Measurements from ENCODE around the gene DSG2.

Gene DSG2

DNA sequence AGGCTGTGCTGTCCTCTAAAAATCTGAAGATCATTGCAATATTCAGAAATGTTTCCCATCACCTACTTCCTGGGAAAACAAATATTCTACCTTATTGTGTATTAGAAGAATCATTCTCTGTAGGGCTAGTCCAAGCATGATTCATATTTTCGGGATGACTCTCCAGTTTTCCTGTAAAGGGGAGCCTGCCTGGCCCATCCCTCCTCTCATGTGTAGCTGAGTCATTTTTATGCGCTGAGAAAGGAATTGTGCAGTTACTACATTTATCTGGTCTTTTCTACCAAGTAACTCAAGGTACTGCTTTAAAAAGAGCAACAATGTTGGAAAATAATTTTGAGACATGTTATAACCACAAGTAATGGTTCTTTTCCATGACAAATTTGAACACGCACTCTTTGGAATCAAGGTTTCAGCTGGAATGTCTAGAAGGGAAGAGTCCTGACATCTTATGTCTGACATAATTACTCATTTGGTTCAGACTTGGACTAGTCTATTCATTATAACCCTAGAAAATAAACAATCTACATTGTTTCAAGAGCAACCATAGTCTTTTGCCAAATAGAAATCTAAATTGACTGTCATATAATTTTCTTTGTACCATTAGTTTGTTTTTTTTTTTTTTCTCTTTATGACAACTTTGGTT lies 43.8 kb upstream of the DSG2 start:
- no peak overlapping the region for H2AFZ ChIP-seq (ENCODE audit: low read length)
- H3K9ac ChIP-seq (ENCODE audit: low read length) = no peak overlapping the region

DNA sequence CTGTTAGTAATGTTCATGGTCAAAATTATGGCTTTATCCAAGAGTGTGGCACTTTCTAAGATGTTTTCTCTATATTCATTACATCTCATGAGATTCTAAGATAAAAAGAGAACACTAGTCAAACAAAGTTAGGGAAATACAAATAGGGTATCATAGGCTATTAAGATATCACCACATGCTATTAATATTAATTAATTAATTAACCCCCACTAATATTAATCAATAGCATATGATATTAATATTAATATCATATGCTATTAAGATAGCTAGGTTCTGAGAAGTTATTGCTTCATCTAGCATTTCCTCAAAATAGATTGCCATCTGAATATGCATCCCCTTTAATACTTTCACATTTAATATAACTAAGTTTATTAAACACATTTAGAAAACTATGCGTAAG lies 28.3 kb upstream of the DSG2 start:
- H3K9me3 ChIP-seq (ENCODE audit: low read length) = no peaks in the 10 kb centered on the region
- no peak overlapping the region for H3K27ac ChIP-seq (ENCODE audit: low read depth, low read length, poor library complexity, severe bottlenecking)
- H3K4me3 ChIP-seq (ENCODE audit: low read depth, low read length, poor library complexity, severe bottlenecking) = no peak overlapping the region
- H4K20me1 ChIP-seq (ENCODE audit: insufficient read depth, low read length) = no peaks in the 10 kb centered on the region
- no peaks in the 10 kb centered on the region for H3K36me3 ChIP-seq (ENCODE audit: insufficient read depth, low read length)
- H3K4me1 ChIP-seq (ENCODE audit: insufficient read depth, low read length, severe bottlenecking) = no peaks in the 10 kb centered on the region
- no peak overlapping the region for H3K9ac ChIP-seq (ENCODE audit: low read length)
- no peak overlapping the region for H2AFZ ChIP-seq (ENCODE audit: low read length)
- H3K9me2 ChIP-seq (ENCODE audit: low read depth, low read length) = no peaks in the 10 kb centered on the region
- H3K27me3 ChIP-seq (ENCODE audit: insufficient read depth, low read length) = no peaks in the 10 kb centered on the region
- H3K79me2 ChIP-seq (ENCODE audit: insufficient read depth, low read length) = no peaks in the 10 kb centered on the region
- H3F3A ChIP-seq (ENCODE audit: insufficient read depth, low read length) = no peaks in the 10 kb centered on the region
- H3K4me2 ChIP-seq (ENCODE audit: low read length) = no peak overlapping the region
- TF ChIP-seq CTCF (IDR thresholded peaks at IDR 0.05; ENCODE audit: low read length) (no peak), EZH2 (IDR thresholded peaks at IDR 0.05; ENCODE audit: borderline replicate concordance, low read length) (no peak)

More for the DNA sequence above, 43.8 kb upstream of the DSG2 start:
- no peak for TF ChIP-seq EZH2 (IDR thresholded peaks at IDR 0.05; ENCODE audit: borderline replicate concordance, low read length)
- no peak for TF ChIP-seq CTCF (IDR thresholded peaks at IDR 0.05; ENCODE audit: low read length)
- H3K4me2 ChIP-seq (ENCODE audit: low read length) = no peak overlapping the region
- no peaks in the 10 kb centered on the region for H3K9me2 ChIP-seq (ENCODE audit: low read depth, low read length)
- H3K27me3 ChIP-seq (ENCODE audit: insufficient read depth, low read length) = no peaks in the 10 kb centered on the region
- H3K4me1 ChIP-seq (ENCODE audit: insufficient read depth, low read length, severe bottlenecking) = no peaks in the 10 kb centered on the region
- no peaks in the 10 kb centered on the region for H4K20me1 ChIP-seq (ENCODE audit: insufficient read depth, low read length)
- no peaks in the 10 kb centered on the region for H3K9me3 ChIP-seq (ENCODE audit: low read length)
- H3K79me2 ChIP-seq (ENCODE audit: insufficient read depth, low read length) = no peaks in the 10 kb centered on the region
- H3K27ac ChIP-seq (ENCODE audit: low read depth, low read length, poor library complexity, severe bottlenecking) = no peak overlapping the region
- no peak overlapping the region for H3K4me3 ChIP-seq (ENCODE audit: low read depth, low read length, poor library complexity, severe bottlenecking)
- H3F3A ChIP-seq (ENCODE audit: insufficient read depth, low read length) = no peaks in the 10 kb centered on the region
- H3K36me3 ChIP-seq (ENCODE audit: insufficient read depth, low read length) = no peaks in the 10 kb centered on the region

- Histone ChIP-seq H2AFZ (ENCODE audit: low read length) (no peak overlapping the region), H3K79me2 (ENCODE audit: insufficient read depth, low read length) (no peaks in the 10 kb centered on the region), H3K9ac (ENCODE audit: low read length) (no peak overlapping the region), H3K36me3 (ENCODE audit: insufficient read depth, low read length) (no peaks in the 10 kb centered on the region), H3K4me2 (ENCODE audit: low read length) (no peak overlapping the region), H3K4me3 (ENCODE audit: low read depth, low read length, poor library complexity, severe bottlenecking) (no peak overlapping the region), H3K4me1 (ENCODE audit: insufficient read depth, low read length, severe bottlenecking) (no peaks in the 10 kb centered on the region), H3K9me2 (ENCODE audit: low read depth, low read length) (no peaks in the 10 kb centered on the region), H3F3A (ENCODE audit: insufficient read depth, low read length) (no peaks in the 10 kb centered on the region), H4K20me1 (ENCODE audit: insufficient read depth, low read length) (no peaks in the 10 kb centered on the region), H3K9me3 (ENCODE audit: low read length) (no peaks in the 10 kb centered on the region), H3K27me3 (ENCODE audit: insufficient read depth, low read length) (no peaks in the 10 kb centered on the region), H3K27ac (ENCODE audit: low read depth, low read length, poor library complexity, severe bottlenecking) (no peak overlapping the region)
- no peak for TF ChIP-seq EZH2 (IDR thresholded peaks at IDR 0.05; ENCODE audit: borderline replicate concordance, low read length)
- TF ChIP-seq CTCF (IDR thresholded peaks at IDR 0.05; ENCODE audit: low read length) = no peak
Measured at GRCh38 chr18:31478688-31479087, 19.3 kb upstream of the DSG2 start.

Data from OCI-LY1 (cell line).